Medulla oblongata (tissue), 1 donor: ENCODE measurements around the gene RASA1.
"Not testable (repeated sequence)": the region's sequence is repeated elsewhere in the genome, so short reads cannot be mapped to it uniquely, and the experiment has no call there.

ENCODE experiments used
- DNase-seq: peaks from one replicate; pipeline ENCODE4 v3.0.0-alpha.2; 2015; ENCODE audit errors: extremely low spot score

The RASA1 gene

DNA sequence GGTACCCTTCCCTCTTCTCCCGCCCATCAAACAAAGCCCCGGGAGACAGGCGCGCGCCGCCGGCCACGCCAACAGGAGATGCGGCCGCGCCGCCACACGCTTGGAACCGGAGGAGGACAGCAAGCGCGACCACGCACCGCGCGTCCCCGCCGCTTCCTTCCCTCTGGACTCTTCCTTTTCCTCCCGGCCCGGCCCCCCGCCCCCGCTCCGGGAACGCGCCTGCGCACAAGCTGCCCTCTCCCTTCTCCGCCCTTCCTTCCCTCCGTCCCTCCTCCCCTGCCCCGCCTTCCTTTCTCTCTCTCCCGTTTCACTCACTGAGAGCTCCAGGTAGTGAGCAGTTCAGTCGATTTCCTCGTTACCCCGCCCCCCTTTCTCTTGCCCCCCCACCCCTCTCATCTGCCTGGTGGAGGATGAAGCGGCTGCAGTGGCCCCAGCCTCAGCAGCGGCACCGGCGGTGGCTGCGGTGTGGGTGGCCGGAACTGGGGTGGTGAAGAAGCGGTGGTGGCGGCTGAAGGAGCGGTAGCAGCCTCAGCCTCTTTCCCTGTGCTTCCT lies at the start of gene RASA1:
Gene RASA1 (plus strand): TSS at position 310 of the 552 bp plus-strand sequence. CDS start 569 bp downstream, outside the sequence.
- DNase-seq = peak; percentile 96

DNA sequence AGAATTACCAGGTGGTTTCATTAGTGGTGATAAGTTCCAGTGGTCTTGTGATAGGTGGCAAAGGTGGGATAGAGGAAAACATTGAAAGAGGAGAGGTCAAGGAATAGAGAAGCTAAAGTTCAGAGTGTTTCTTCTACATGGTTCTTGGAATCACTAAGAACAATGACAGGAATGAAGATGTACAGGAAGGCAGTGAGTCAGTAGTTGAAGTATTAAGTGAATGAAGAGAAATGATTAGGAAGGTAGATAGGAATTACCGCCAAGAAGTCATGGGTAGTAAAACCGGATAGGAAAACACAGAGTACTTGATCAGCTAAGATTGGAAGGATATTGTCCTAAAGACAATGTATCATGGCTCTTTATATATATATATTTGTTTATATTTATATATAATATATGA lies 37.9 kb upstream of the RASA1 start:
- no peak for DNase-seq

DNA sequence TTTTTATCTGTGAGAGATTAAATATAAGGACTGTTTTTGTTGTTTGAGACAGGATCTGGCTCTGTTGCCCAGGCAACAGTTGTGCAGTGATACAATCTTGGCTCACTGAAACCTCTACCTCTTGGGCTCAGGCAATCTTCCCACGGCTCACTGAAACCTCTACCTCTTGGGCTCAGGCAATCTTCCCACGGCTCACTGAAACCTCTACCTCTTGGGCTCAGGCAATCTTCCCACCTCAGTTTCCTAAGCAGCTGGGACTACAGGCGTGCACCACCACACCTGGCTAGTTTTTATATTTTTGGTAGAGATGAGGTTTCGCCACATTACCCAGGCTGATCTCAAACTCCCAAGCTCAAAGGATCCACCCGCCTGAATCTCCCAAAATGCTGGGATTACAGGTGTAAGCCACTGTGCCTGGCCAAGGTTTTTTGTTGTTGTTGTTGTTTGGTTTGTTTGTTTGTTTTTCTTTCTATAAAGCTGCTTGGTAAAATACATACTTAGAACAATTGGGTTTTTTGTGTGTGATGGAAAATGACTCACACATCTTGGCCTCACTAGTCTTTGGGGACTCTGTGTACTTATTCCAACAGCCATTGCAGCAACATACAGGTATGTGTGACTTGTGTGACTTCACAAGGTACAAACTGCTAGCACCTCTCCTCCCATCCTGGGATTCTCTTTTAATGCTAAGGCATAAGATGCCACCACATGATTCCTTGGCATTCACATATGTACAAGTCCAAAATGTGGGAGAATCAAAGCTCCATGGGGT lies 36.5 kb upstream of the RASA1 start:
- DNase-seq = no peak

DNA sequence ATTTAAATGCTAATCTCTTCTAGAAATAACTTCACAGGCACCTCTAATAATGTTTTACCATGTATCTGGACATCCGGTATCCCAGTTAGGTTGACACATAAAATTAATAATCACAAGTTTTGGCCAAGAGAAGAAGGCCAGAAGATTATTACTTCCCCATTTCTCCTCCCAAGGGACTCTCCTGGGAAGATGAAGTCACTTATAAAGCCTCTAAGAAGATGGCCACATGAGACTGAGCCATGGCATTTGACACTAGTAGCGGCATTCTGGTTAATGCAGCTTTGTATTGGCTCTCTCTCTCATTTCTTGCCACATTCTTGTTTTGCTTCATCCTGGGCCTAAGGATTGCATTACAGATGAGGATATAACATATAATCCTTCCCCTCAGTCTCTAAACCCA lies 34.5 kb upstream of the RASA1 start:
- DNase-seq = no peak

DNA sequence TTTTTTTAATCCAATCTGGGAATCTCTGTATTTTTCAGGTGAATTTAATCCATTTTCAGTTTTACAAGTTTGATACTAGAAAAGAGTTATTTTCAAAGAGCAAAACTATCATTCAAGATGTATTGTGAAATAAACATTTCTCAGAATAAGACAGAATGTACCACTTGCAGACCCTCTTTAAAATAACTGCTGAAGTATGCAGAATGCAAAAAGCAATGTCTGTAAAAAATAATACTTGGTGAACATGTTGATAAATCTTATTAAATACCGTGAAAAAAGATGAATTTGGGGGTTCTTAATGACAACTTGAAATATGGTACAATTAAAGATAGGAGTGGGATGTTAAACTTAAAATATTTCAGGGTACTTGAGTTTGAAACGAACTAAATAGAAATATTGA lies 26.1 kb upstream of the RASA1 start:
- no peak for DNase-seq

DNA sequence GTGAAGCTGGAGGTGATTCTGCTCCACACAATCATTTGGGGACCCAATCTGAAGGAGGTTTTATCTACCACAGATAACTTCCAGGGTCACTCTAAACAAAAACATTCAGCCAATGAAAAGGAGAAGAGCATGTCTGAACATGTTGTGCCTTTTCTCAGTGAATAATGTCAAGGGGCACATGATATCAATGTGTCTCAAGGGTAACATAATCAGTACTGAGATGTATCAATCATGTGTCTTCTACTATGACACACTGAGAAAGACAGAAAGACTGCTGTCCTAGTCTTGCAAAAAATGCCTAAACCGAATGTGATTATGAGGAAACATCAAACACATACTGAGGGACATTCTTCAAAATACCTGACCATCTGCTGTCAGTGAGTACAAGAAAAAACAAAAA lies 25.4 kb upstream of the RASA1 start:
- DNase-seq = no peak

DNA sequence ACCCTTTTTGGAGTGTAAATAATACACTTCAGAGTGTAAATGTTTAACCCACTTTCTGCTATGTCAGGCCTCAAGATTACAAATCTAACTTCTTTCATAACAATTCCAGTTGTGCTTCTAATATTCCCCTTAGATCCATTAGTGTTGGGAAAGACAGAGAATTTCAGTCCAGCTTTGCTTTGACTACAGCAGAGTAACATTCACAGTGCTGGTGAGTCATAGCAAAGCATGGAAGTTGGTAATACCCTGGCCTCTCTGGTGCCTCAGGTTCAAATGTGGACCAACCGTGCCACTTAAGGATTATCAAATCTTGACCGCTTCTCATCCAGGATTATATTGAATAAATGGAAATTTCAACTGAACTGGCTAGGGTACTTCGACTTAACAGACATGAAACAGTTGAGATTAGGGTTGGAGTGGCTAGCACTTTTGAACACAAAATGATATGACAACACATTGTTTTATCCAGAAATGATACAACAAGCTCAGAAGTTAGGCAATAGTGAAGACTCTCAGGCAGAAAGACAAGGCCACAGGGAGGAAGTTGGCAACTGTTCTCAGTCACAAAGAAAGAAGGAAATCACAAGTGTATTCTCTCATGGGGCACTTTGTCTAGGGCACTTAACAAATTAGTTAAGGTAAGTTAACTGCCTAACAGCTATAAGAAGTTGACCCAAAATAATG lies 24.4 kb upstream of the RASA1 start:
- DNase-seq = peak; percentile 42

DNA sequence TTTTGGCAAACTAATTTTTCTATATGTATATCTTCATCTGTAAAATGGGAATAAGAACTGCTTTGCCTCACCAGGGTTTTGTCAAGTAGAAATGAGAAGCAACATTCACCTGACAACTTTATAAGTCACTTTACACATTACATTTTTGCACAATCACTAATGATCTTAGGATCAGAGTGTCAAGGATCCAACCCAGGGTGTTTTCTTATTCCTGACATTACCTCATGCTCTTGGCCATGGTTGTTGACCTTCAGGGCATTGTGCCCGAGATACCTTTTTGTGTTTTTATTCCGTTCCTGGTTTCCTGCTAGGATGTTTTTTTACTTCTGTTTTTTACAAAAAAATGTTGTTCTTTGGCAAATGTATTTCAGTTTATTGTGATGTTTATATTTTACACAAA lies 22.2 kb upstream of the RASA1 start:
- DNase-seq = no peak

DNA sequence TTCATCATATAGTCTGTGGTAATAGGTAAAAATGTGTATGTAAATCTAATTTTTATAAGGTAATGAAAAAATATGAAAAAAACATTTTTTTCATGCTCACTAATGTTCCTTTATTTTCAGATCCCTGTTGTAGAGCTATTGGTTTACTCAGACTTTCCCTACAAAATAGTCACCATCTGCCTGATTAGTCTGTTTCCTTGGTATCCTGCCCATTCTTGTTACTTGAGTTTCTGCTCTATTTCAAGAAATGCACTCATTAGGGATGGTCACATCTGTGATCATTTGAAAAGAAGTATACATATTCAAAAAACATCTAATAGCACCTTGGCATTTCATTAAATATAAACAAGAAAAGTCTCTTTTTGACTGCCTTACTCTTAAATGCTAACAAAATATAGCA lies 21.6 kb upstream of the RASA1 start:
- DNase-seq = no peak

DNA sequence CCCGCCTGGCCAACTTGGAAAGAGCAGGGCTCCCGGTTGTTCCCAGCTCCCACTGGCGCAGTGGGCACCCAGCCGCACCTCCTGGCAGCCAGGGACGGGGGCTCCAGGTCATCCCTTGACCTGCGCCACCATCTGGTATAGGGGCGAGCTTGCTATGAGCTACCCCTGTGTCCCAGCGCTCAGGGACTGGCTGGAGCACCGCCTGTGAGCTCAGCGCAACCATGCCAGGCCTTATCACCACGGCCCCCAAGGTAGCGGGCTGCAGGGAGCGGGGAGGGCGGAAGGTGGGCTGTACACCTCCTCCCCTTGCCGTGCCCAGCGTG lies 15.4 kb upstream of the RASA1 start:
- DNase-seq = no peak

DNA sequence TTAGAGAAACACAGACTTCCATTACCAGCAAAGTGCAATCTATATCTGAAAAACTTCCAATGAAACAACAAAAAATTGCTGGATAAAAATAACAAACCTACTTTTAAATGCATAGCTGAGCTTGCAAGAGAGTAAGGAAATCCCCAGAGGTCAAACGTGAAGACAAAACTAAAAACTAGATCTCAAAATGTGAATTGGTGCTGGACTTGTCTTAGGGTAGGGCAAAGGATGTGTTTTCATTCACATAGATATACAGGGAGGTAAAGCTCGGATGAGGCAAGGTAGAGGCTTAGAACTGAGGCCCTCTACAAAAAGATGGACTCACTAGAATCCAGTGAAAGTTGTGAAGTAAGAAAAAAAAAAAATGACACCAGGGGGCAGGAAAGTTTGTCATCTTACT lies 13.6 kb upstream of the RASA1 start:
- DNase-seq = no peak

DNA sequence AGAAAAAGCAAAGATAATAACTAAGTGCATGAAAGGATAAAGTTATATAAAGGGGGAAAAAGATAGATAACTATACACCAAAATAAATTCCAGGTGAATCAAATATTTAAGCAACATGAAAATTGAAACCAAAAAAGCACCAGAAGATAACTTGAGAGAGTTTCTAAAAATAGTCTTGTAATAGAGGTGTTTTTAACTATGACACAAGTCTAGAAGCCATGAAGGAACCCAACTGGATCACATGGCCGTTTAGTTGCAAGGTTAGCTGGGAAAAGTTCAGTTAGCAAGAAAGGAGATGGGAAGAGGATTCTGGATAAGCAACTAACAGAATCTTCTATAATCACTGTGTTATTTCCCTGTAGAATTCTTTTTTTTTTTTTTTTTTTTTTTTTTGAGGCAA lies 9.2 kb upstream of the RASA1 start:
- DNase-seq = no peak

DNA sequence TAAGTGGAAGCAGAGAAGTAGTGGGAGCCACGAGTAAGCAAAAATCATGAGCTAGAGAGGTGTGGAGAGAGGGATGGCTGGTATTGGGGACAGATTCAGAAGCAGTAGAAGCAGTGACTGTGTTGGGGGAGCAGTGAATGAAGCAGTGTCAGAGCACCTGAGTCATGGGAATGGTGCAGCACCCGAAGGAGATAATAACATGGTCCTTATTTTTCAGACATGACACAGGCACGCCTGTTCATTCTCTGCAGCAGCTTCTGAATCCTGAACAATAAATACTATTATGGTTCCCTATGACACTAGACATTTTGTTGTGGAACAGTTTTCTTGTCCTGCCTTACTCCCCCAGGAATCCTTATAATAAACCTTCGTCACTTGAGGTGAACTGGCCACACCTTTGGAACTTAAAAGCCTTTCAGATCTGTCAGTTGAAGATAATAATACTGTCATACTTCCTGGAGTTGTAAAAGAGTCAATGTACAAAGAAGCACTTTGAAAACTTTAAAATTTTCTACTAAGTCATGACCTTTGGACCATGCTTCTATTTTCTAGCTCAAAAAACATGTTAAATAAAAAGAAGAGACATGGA lies 7.0 kb upstream of the RASA1 start:
- DNase-seq = no peak

DNA sequence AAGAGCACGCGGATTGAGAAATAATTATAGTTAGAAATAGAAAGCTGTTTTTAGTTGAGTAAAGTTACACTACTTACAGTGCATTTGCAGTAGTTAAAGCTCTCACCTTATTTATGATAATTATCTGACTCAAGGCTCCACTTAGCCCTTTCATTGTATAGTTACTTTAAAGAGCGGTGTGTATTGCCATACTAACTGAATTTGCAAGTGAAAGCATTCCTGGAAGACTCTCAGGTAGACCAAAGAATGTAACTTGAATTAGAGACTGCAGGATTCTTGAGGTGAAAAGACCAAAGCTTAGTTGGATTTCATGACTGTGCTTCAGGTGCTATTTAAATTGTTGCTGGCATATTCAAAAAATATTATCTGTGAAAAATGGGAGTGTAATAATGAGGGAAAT lies 4.2 kb upstream of the RASA1 start:
- no peak for DNase-seq

DNA sequence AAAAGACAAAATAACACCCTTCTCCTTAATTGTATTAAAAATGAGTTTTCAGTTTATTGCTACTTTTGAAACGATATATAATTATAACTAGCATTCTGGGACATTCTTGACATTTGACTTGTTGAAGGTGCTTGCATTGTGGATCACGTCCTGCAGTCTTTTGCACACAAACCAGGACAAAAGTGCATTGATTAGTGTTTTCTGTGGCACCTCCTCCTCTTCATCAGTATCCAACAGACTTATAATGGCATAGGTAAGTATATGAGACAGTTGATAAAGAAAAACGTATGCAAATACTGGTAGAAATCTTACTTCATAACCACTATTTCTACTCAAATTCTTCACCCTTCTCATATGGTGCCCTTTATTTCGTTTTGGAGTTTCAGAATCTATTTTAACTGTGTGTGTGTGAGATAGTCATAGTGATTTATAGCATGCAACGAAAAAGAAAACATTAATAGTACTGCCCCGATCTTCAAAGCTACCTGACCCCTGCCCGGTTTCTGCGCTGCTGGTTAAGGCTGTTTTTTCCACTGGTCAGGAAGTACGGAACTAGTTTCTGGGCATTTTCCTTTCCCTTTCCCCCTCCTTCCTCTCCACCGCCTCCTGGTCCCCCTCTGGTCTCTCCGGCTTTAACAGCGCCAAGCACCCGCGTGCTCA lies 639 bp upstream of the RASA1 start:
- no peak for DNase-seq

DNA sequence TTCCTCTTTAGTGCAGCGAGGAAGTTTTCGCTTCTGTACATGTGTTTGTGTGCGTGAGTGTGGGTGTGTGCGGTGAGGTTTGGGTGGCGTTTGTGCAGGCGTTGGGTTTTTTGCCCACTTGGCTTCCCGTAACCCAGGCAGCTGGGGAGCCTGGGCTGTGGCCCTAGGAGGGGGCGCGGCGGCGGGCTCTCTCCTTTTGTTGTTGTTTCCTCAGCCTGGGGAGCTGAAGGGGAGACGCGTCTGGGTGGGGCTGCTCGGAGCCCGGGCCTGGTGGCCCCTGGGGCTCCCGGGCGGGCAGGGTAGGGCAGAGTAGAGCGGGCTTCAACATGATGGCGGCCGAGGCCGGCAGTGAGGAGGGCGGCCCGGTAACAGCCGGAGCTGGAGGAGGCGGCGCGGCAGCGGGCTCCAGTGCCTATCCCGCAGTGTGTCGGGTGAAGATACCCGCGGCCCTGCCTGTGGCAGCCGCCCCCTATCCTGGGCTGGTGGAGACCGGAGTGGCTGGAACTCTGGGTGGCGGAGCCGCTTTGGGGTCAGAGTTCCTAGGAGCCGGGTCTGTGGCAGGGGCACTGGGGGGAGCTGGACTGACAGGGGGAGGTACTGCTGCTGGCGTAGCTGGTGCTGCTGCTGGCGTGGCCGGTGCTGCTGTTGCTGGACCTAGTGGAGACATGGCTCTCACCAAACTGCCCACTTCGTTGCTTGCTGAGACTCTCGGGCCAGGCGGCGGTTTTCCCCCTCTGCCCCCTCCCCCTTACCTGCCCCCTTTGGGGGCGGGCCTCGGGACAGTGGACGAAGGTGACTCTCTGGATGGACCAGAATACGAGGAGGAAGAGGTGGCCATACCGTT lies 665 bp downstream of the RASA1 start:
- DNase-seq = peak; percentile 77

DNA sequence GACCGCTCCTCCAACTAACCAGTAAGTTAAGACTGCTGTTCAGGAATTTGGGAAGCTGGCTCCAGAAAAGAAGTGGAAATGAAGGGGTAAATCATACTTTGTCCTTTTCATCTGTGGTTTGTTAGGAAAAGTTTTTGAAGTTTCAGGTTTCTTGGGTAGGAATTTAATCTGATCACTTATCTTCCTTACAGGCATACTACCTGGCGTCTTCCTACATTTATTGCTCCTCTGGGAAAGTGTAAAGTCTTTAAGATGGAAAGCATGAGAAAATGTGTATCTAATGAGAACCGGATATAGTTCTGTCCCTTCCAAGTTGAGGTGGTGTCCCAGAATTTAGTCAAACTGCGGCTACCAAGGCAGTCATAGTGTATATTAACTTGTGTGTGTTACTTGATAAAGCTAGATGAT lies 1.3 kb downstream of the RASA1 start:
- DNase-seq = no peak

DNA sequence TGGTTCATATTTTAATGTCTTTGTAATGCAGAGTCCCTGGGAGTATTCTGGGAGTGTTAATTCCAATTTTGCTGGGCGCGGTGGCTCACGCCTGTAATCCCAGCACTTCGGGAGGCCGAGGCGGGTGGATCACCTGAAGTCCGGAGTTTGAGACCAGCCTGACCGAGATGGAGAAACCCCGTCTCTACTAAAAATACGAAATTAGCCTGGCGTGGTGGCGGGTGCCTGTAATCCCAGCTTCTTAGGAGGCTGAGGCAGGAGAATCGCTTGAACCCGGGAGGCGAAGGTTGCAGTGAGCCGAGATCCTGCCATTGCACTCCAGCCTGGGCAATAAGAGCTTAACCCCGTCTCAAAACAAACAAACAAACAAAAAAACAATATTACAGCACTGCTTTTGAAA lies 3.2 kb downstream of the RASA1 start:
- not testable (repeated sequence) for DNase-seq

DNA sequence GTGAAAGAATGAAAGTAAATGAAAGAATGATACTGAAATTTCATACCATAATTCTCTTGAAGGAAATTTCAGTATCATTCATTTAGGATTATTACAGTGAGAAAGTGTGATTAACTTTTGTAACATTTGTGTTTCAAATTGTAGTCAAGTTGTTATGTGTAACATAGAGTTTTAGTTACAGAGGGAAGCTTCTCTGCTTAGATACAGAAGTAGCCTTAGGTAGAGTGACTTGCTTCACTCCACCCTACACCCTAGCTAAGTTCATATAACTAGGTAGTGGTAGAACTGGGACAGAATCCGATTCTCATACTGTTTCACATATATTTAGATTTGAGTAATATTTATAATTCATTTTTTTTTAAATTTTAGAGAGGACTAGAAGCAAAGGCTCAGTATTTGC lies 9.0 kb downstream of the RASA1 start:
- DNase-seq = no peak

DNA sequence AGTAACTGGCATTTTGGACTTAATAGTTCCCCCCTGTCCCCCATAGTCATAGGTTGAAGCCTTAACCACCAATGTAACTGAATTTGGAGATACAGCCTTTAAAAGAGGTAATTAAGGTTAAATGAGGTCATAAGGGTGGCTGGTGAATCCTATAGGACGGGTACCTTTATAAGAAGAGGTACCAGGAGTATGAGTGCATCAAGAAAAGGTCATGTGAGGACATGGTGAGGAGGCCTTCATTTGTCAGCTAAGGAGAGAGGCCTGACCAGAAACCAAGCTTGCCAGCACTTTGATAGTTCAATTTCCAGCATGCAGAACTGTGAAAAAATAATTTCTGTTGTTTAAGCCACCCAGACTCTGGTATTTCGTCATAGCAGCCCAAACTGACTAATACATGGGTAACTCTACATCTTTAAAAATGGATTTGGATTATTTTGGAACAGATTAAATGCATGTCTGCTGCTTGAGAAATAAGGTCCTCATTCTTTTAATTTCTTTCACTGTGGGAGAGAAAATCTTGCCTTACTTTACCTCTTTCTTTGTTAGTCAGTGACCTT lies 9.7 kb downstream of the RASA1 start:
- DNase-seq = no peak

DNA sequence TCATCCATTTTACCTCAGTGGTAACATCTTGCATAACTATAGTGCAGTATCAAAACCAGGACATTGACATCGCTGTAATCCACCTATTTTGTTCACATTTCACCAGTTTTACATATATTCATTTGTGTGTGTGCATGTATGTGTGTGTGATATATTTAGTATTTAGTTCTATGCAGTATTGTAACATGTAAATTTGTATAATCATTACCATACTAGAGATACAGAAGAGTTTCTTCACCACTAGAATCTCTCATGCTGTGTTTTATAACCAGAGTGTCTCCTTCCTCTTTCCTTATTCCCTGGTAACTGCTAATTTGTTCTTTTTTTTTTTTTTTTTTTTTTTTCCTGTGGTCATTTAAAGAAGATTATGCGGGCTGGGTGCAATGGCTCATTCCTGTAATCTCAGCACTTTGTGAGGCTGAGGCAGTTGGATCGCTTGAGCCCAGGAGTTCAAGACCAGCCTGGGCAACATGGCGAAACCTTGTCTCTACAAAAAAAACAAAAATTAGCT lies 11.0 kb downstream of the RASA1 start:
- DNase-seq = no peak
